Neuronal stem cell (in vitro differentiated cells): ENCODE data around the gene OR56A3.

Experiments
- DNase-seq: peaks from one replicate; pipeline ENCODE4 v3.0.0-alpha.2; 2013; ENCODE audit warnings: low spot score
- H2AFZ ChIP-seq: one replicate; pipeline ENCODE4 v1.6.1; 2013; ENCODE audit warnings: mild to moderate bottlenecking, low read length, inconsistent platforms
- H2AK5ac ChIP-seq: 2 replicates; pipeline ENCODE4 v1.6.1; 2013; ENCODE audit warnings: low read depth, mild to moderate bottlenecking, inconsistent platforms, low read length, moderate library complexity, mixed read lengths
- H2BK120ac ChIP-seq: 2 replicates; pipeline ENCODE4 v1.6.1; 2013; ENCODE audit warnings: low read depth, mild to moderate bottlenecking, inconsistent platforms, low read length, moderate library complexity, mixed read lengths
- H2BK12ac ChIP-seq: one replicate; pipeline ENCODE4 v1.6.1; 2013; ENCODE audit warnings: low read length, inconsistent platforms
- H2BK15ac ChIP-seq: 2 replicates; pipeline ENCODE4 v1.6.1; 2013; ENCODE audit warnings: mild to moderate bottlenecking, low read length, inconsistent platforms, mixed read lengths
- H2BK5ac ChIP-seq: one replicate; pipeline ENCODE4 v1.6.1; 2013; ENCODE audit warnings: inconsistent platforms, mild to moderate bottlenecking, low read length, moderate library complexity
- H3K14ac ChIP-seq: one replicate; pipeline ENCODE4 v1.6.1; 2013; ENCODE audit warnings: low read length, inconsistent platforms
- H3K18ac ChIP-seq: 2 replicates; pipeline ENCODE4 v1.6.1; 2013; ENCODE audit warnings: low read length, inconsistent platforms
- H3K23ac ChIP-seq: 2 replicates; pipeline ENCODE4 v1.6.1; 2013; ENCODE audit warnings: low read depth, mild to moderate bottlenecking, mixed read lengths, low read length, inconsistent platforms; ENCODE audit not compliant: poor library complexity
- H3K27ac ChIP-seq: replicated peaks from 3 replicates; pipeline ENCODE4 v1.5.1; 2013; ENCODE audit warnings: low read length, inconsistent platforms
- H3K27me3 ChIP-seq, 3 experiments: 2 replicates each; pipeline ENCODE4 v1.6.1; 2013; ENCODE audit warnings: low read length in 3 of 3, mild to moderate bottlenecking in 2 of 3, inconsistent platforms in 1 of 3, low read depth in 1 of 3, mixed read lengths in 1 of 3, moderate library complexity in 1 of 3; ENCODE audit not compliant: control insufficient read depth in 3 of 3, insufficient read depth in 3 of 3
- H3K36me3 ChIP-seq, 2 donors: replicated peaks in 1 of 2; 2 replicates each; pipeline ENCODE4 v1.6.1; 2013; ENCODE audit warnings: low read length in 2 of 2; ENCODE audit not compliant: control insufficient read depth in 2 of 2, insufficient read depth in 2 of 2
- H3K4ac ChIP-seq: 2 replicates; pipeline ENCODE4 v1.6.1; 2013; ENCODE audit warnings: inconsistent platforms, mild to moderate bottlenecking, low read length, moderate library complexity
- H3K4me1 ChIP-seq, 2 donors: 1 replicate in 1 of 2; 2 replicates in 1 of 2; pipeline ENCODE4 v1.6.1; 2013; ENCODE audit warnings: low read length in 2 of 2, low read depth in 1 of 2; ENCODE audit not compliant: control insufficient read depth in 2 of 2, insufficient read depth in 1 of 2
- H3K4me2 ChIP-seq: one replicate; pipeline ENCODE4 v1.6.1; 2013; ENCODE audit warnings: mild to moderate bottlenecking, low read length, inconsistent platforms; ENCODE audit not compliant: insufficient read depth, poor library complexity, severe bottlenecking
- H3K4me3 ChIP-seq, 2 donors: 2 replicates each; pipeline ENCODE4 v1.5.1; 2013; ENCODE audit warnings: low read length in 2 of 2, mild to moderate bottlenecking in 2 of 2, inconsistent platforms in 1 of 2, moderate library complexity in 1 of 2
- H3K79me1 ChIP-seq: one replicate; pipeline ENCODE4 v1.6.1; 2013; ENCODE audit warnings: low read depth, mild to moderate bottlenecking, inconsistent platforms, low read length, moderate library complexity
- H3K9ac ChIP-seq: one replicate; pipeline ENCODE4 v1.6.1; 2013; ENCODE audit warnings: mild to moderate bottlenecking, low read depth, low read length, inconsistent platforms; ENCODE audit not compliant: poor library complexity
- H3K9me3 ChIP-seq, 2 donors: replicated peaks in 1 of 2; 2 replicates each; pipeline versions ENCODE3 to v1.6.1; 2013; ENCODE audit warnings: low read length in 2 of 2, mild to moderate bottlenecking in 2 of 2, inconsistent platforms in 1 of 2, low read depth in 1 of 2, mixed read lengths in 1 of 2, moderate library complexity in 1 of 2; ENCODE audit not compliant: control insufficient read depth in 2 of 2, insufficient read depth in 1 of 2
- H4K8ac ChIP-seq: one replicate; pipeline ENCODE4 v1.6.1; 2013; ENCODE audit warnings: low read depth, mild to moderate bottlenecking, inconsistent platforms, low read length, moderate library complexity
- H4K91ac ChIP-seq: one replicate; pipeline ENCODE4 v1.6.1; 2013; ENCODE audit warnings: low read length, low read depth, mild to moderate bottlenecking, inconsistent platforms; ENCODE audit not compliant: poor library complexity
- WGBS, 2 donors: extraction: QIAGEN DNeasy Blood & Tissue Kit; methylation state at CpG; one replicate each; pipeline ENCODE4 v1.1.7; 2013; ENCODE audit warnings: missing lambda C conversion rate in 2 of 2, mixed read lengths in 1 of 2; ENCODE audit not compliant: insufficient read length in 2 of 2, insufficient replicate concordance in 1 of 2; ENCODE audit errors: extremely low coverage in 2 of 2; 5-methylcytosine and 5-hydroxymethylcytosine counted together

Gene OR56A3

DNA sequence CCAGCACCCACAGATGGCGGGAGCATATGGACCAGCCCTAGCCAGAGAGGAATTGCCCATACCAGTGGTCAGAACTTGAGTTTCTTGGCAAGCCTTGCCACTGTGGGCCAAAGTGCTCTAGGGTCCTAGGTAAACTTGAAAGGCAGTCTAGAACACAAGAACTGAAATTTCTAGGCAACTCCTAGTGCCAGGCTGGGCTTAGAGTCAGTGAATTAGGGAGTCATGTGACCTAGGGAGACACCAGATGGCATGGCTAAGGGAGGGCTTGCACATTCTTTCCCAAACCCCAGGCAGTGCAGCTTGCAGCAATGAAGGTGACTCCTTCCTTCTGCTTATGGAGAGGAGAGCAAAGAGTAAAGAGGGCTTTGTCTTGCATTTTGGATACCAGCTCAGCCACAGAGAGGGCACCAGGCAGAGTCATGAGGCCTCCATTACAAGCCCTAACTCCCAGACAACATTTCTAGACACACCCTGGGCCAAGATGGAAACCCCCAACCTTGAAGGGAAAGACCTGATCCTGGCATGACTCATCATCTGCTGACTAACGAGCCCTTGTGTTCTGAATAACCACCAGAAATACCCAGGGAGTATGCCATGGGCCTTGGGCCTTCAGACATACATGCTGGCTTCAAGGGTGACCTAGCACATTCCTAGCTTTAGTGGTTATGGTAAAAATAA lies 19.2 kb upstream of the OR56A3 start:
- no peaks in the 10 kb centered on the region for H3K36me3 ChIP-seq
- no peak overlapping the region for H3K14ac ChIP-seq
- H4K91ac ChIP-seq: no peak overlapping the region
- no peaks in the 10 kb centered on the region for H3K79me1 ChIP-seq
- no peak overlapping the region for H2BK15ac ChIP-seq
- no peak overlapping the region for H3K18ac ChIP-seq
- no peak overlapping the region for H2BK120ac ChIP-seq
- no peaks in the 10 kb centered on the region for H3K27me3 ChIP-seq
- no peak overlapping the region for H2AFZ ChIP-seq
- no peak overlapping the region for H3K23ac ChIP-seq
- H2AK5ac ChIP-seq: no peak overlapping the region
- H2BK5ac ChIP-seq: no peak overlapping the region
- H4K8ac ChIP-seq: no peak overlapping the region
- H2BK12ac ChIP-seq: no peak overlapping the region
- no peak overlapping the region for H3K4ac ChIP-seq
- no peak overlapping the region for H3K4me2 ChIP-seq
- H3K9me3 ChIP-seq: no peaks in the 10 kb centered on the region
- H3K4me1 ChIP-seq: no peaks in the 10 kb centered on the region
- H3K9ac ChIP-seq: no peak overlapping the region
- WGBS, 2 donors: no CpG with 5 or more reads among the region's 2 CpGs
- DNase-seq: no peak
- H3K4me3 ChIP-seq: no peak overlapping the region
- no peak overlapping the region for H3K27ac ChIP-seq

- no peak overlapping the region for H2AFZ ChIP-seq
- H2BK12ac ChIP-seq: no peak overlapping the region
- no peaks in the 10 kb centered on the region for H3K36me3 ChIP-seq
- H2AK5ac ChIP-seq: no peak overlapping the region
- no peak for DNase-seq
- no peaks in the 10 kb centered on the region for H3K27me3 ChIP-seq
- H2BK15ac ChIP-seq: no peak overlapping the region
- H4K8ac ChIP-seq: no peak overlapping the region
- no peaks in the 10 kb centered on the region for H3K79me1 ChIP-seq
- no peak overlapping the region for H2BK120ac ChIP-seq
- no peak overlapping the region for H3K4me2 ChIP-seq
- H3K9ac ChIP-seq: no peak overlapping the region
- H4K91ac ChIP-seq: no peak overlapping the region
- H3K27ac ChIP-seq: no peak overlapping the region
- no peaks in the 10 kb centered on the region for H3K4me1 ChIP-seq
- no peak overlapping the region for H3K18ac ChIP-seq
- H3K14ac ChIP-seq: no peak overlapping the region
- no peak overlapping the region for H3K4me3 ChIP-seq
- H3K23ac ChIP-seq: no peak overlapping the region
- no peaks in the 10 kb centered on the region for H3K9me3 ChIP-seq
- H3K4ac ChIP-seq: no peak overlapping the region
- H2BK5ac ChIP-seq: no peak overlapping the region
Measured at GRCh38 chr11:5923427-5923776, 18.6 kb upstream of the OR56A3 start.

DNA sequence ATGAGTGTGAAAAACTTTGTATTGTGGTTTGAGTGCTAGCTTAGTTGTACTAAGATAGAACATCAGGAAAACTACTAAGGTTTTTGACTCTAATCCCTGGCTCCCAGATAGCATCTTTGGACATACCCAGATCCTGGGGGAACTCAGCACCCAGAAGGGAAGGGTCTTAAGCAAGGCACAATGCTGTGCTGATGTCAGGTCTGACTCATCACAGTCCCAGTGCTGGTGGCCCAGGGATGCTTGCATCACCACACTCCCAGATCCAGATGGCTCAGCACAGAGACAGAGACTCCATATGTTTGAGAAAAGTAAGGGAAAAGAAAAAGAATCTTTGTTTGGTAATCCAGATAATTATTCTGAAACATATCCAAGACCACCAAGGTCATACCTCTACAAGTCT lies 18.3 kb upstream of the OR56A3 start:
- H2BK5ac ChIP-seq: no peak overlapping the region
- H2BK120ac ChIP-seq: no peak overlapping the region
- H2AFZ ChIP-seq: no peak overlapping the region
- H2AK5ac ChIP-seq: no peak overlapping the region
- H3K79me1 ChIP-seq: no peaks in the 10 kb centered on the region
- no peak overlapping the region for H3K9ac ChIP-seq
- H4K8ac ChIP-seq: no peak overlapping the region
- H3K23ac ChIP-seq: no peak overlapping the region
- H3K18ac ChIP-seq: no peak overlapping the region
- no peak overlapping the region for H3K4me3 ChIP-seq
- no peak overlapping the region for H4K91ac ChIP-seq
- H2BK15ac ChIP-seq: no peak overlapping the region
- H3K4ac ChIP-seq: no peak overlapping the region
- no peak overlapping the region for H3K4me2 ChIP-seq
- H3K27ac ChIP-seq: no peak overlapping the region
- no peaks in the 10 kb centered on the region for H3K9me3 ChIP-seq
- no peaks in the 10 kb centered on the region for H3K4me1 ChIP-seq
- no peaks in the 10 kb centered on the region for H3K36me3 ChIP-seq
- no peaks in the 10 kb centered on the region for H3K27me3 ChIP-seq
- no peak overlapping the region for H3K14ac ChIP-seq
- H2BK12ac ChIP-seq: no peak overlapping the region
- no peak for DNase-seq

- no peaks in the 10 kb centered on the region for H3K36me3 ChIP-seq
- H3K4me1 ChIP-seq: no peaks in the 10 kb centered on the region
- DNase-seq: no peak
- no peak overlapping the region for H2BK120ac ChIP-seq
- H2AFZ ChIP-seq: peak overlapping the region; percentile 11
- H2BK12ac ChIP-seq: no peak overlapping the region
- H3K79me1 ChIP-seq: no peaks in the 10 kb centered on the region
- no peak overlapping the region for H2AK5ac ChIP-seq
- no peak overlapping the region for H3K23ac ChIP-seq
- no peak overlapping the region for H3K4ac ChIP-seq
- no peak overlapping the region for H4K91ac ChIP-seq
- peaks cover 0 to 6% of the 10 kb centered on the region in 2 donors for H3K9me3 ChIP-seq
- H2BK15ac ChIP-seq: no peak overlapping the region
- H4K8ac ChIP-seq: no peak overlapping the region
- no peak overlapping the region for H2BK5ac ChIP-seq
- no peak overlapping the region for H3K4me3 ChIP-seq
- H3K27me3 ChIP-seq: no peaks in the 10 kb centered on the region
- H3K4me2 ChIP-seq: no peak overlapping the region
- no peak overlapping the region for H3K27ac ChIP-seq
- no CpG with 5 or more reads among the region's 17 CpGs for WGBS, 2 donors
- H3K14ac ChIP-seq: no peak overlapping the region
- H3K18ac ChIP-seq: no peak overlapping the region
- H3K9ac ChIP-seq: no peak overlapping the region
Measured at GRCh38 chr11:5928271-5928670, 13.8 kb upstream of the OR56A3 start.
